Gastrocnemius medialis (tissue), 4 donors: ENCODE measurements around the gene SP140. TPM values are rescaled to one million over a fixed set of nuclear protein-coding genes. Genes with fewer than 3 reads are reported as not detected.

Source experiments
- ATAC-seq, 2 donors: fragments of 150-250 bp; one replicate each; pipeline ENCODE4 v1.9.1; 2016
- DNase-seq, 2 donors: peaks; one replicate each; pipeline ENCODE4 v3.0.0-alpha.2; 2019
- H3K27ac ChIP-seq, 4 donors: fragments of 200-600 bp; sonication (generic); 1 replicate in 1 of 4; 2 replicates in 3 of 4; pipeline ENCODE4 v1.5.1; 2016 to 2018; ENCODE audit warnings: mild to moderate bottlenecking in 2 of 4, moderate library complexity in 1 of 4
- H3K27me3 ChIP-seq, 3 donors: fragments of 200-600 bp; sonication (generic) in 2 of 3; 1 replicate in 1 of 3; 2 replicates in 2 of 3; pipeline versions ENCODE4 v1.5.1 to v1.6.0; 2016 to 2019; ENCODE audit warnings: mild to moderate bottlenecking in 1 of 3, moderate library complexity in 1 of 3
- H3K36me3 ChIP-seq, 2 donors: fragments of 200-600 bp; sonication (generic) in 1 of 2; one replicate each; pipeline ENCODE4 v1.5.1; 2017 to 2018
- H3K4me1 ChIP-seq, 2 donors: fragments of 200-600 bp; sonication (generic) in 1 of 2; one replicate each; pipeline ENCODE4 v1.5.1; 2016 to 2017; ENCODE audit warnings: mild to moderate bottlenecking in 2 of 2
- H3K4me3 ChIP-seq, 4 donors: fragments of 200-600 bp; sonication (generic) in 3 of 4; 1 replicate in 1 of 4; 2 replicates in 3 of 4; pipeline ENCODE4 v1.5.1; 2016 to 2019; ENCODE audit warnings: mild to moderate bottlenecking in 2 of 4
- H3K9me3 ChIP-seq, 3 donors: fragments of 200-600 bp; sonication (generic) in 2 of 3; 1 replicate in 1 of 3; 2 replicates in 2 of 3; pipeline ENCODE4 v1.5.1; 2016 to 2019
- CTCF ChIP-seq, 5 experiments: fragments of 450-650 bp in 3 of 5; fragments of 200-600 bp in 2 of 5; sonication (generic) in 2 of 5; IDR thresholded peaks in 4 of 5; conservative IDR thresholded peaks in 1 of 5; 1 replicate in 4 of 5; 2 replicates in 1 of 5; pipeline ENCODE4 v1.5.1; 2016 to 2019; ENCODE audit warnings: antibody characterized with exemption in 5 of 5, mild to moderate bottlenecking in 3 of 5, moderate library complexity in 3 of 5
- POLR2A ChIP-seq, 2 donors: fragments of 450-650 bp; IDR thresholded peaks; one replicate each; pipeline ENCODE4 v1.6.1; 2017; ENCODE audit warnings: antibody characterized with exemption in 2 of 2, mild to moderate bottlenecking in 2 of 2, moderate library complexity in 2 of 2
- in situ Hi-C, 4 donors: fragments of 200-750 bp; cut with MboI; loops; one replicate each; pipeline versions ENCODE4 v1.15.0 to v1.8.0; 2017; ENCODE audit warnings: low sequenced_read_pairs in 4 of 4
- intact Hi-C: fragments of 100-400 bp; cut with DNase I; formaldehyde crosslinking; loops from one replicate; pipeline ENCODE4 v1.15.1; 2023; ENCODE audit warnings: low total_unique reads
- total RNA-seq, 4 donors: library from RNA; depleted of rRNA; stranded (reverse); fragments of >200 nt; gene quantifications; one replicate each; pipeline versions ENCODE4 v1.1.0 to v1.2.3, GENCODE V29; 2016

The SP140 gene
- total RNA-seq, 4 donors from 2014 or later: 0.46 TPM; not detected in 3

- no peak overlapping the region for H3K27ac ChIP-seq
- intact Hi-C loops (no loop called here), in situ Hi-C loops (no loop called here)
- no peaks in the 10 kb centered on the region for H3K4me1 ChIP-seq
- peak overlapping the region in 1 of 4 donors; percentile 18 for H3K4me3 ChIP-seq
- peaks cover 0 to 4% of the 10 kb centered on the region in 2 donors for H3K36me3 ChIP-seq
- H3K27me3 ChIP-seq: no peaks in the 10 kb centered on the region
- TF ChIP-seq CTCF (IDR thresholded peaks at IDR 0.05 in 4 of 5, conservative IDR thresholded peaks at IDR 0.05 in 1 of 5) (no peak), POLR2A (IDR thresholded peaks at IDR 0.05) (no peak)
- ATAC-seq (no peak), DNase-seq (no peak)
- no peaks in the 10 kb centered on the region for H3K9me3 ChIP-seq
Observed at GRCh38 chr2:230346465-230346864, 120.9 kb downstream of the SP140 start.

- DNase-seq: no peak
- no peak for ATAC-seq
- no peak overlapping the region for H3K4me3 ChIP-seq
- H3K9me3 ChIP-seq: no peaks in the 10 kb centered on the region
- TF ChIP-seq POLR2A (IDR thresholded peaks at IDR 0.05): no peak
- no peak for TF ChIP-seq CTCF (IDR thresholded peaks at IDR 0.05 in 4 of 5, conservative IDR thresholded peaks at IDR 0.05 in 1 of 5)
- no peak overlapping the region for H3K27ac ChIP-seq
- H3K4me1 ChIP-seq: no peaks in the 10 kb centered on the region
- no peaks in the 10 kb centered on the region for H3K27me3 ChIP-seq
- H3K36me3 ChIP-seq: peaks cover 0 to 4% of the 10 kb centered on the region in 2 donors
- intact Hi-C loops: no loop called here
- in situ Hi-C loops: no loop called here
Observed at GRCh38 chr2:230346921-230347533, 121.5 kb downstream of the SP140 start.

DNA sequence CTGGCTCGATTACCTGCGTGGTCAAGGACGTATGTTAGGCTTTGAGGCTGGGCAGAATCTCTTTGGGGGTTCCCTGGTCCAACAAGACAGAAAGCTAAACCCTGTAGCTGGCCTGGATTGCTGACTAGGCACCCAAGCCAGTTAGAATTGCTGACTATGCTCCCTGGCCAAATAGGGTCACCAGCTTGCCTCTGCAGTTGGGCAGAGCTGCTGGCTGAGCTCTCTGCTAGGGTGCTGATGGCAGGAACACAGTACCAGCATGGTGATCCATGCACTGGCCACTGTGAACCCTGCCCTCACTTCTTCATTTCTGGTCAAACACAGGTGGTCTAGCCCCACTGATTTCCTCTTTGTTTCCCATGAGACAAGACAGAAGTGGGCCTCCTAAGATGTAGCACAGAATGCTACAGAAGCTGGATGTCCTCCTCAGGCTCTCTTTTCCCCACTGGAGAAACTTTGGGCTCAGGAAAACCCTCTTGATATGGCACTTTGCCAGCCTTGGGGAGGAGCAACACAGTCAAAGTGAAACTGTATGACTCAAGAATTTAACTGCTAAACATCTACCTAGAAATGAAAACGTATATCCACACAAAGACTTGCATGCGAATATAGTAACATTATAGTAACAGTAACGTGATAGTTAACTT is 122.2 kb downstream of the SP140 start:
- Histone ChIP-seq H3K9me3 (no peaks in the 10 kb centered on the region), H3K4me3 (no peak overlapping the region), H3K4me1 (no peaks in the 10 kb centered on the region), H3K27me3 (no peaks in the 10 kb centered on the region), H3K27ac (no peak overlapping the region), H3K36me3 (peaks cover 0 to 4% of the 10 kb centered on the region in 2 donors)
- intact Hi-C loops: no loop called here
- in situ Hi-C loops: no loop called here
- no peak for ATAC-seq
- DNase-seq: no peak
- TF ChIP-seq POLR2A (IDR thresholded peaks at IDR 0.05) (no peak), CTCF (IDR thresholded peaks at IDR 0.05 in 4 of 5, conservative IDR thresholded peaks at IDR 0.05 in 1 of 5) (no peak)

GRCh38 chr2:230348787-230349186 is 123.3 kb downstream of the SP140 start:
- no peak overlapping the region for H3K27ac ChIP-seq
- no peaks in the 10 kb centered on the region for H3K36me3 ChIP-seq
- H3K4me1 ChIP-seq: no peaks in the 10 kb centered on the region
- in situ Hi-C loops: no loop called here
- H3K27me3 ChIP-seq: no peaks in the 10 kb centered on the region
- ATAC-seq (no peak), DNase-seq (no peak)
- intact Hi-C loops: no loop called here
- TF ChIP-seq CTCF (IDR thresholded peaks at IDR 0.05 in 4 of 5, conservative IDR thresholded peaks at IDR 0.05 in 1 of 5): no peak
- no peak for TF ChIP-seq POLR2A (IDR thresholded peaks at IDR 0.05)
- H3K9me3 ChIP-seq: no peaks in the 10 kb centered on the region
- no peak overlapping the region for H3K4me3 ChIP-seq
